OCI-LY7 (cell line): Measurements from ENCODE around the gene SNAP47. TPM values are rescaled to one million over a fixed set of nuclear protein-coding genes. Genes with fewer than 3 reads are reported as not detected.

ENCODE experiments used
- BruUV-seq: library from RNA; stranded (reverse); fragments of 400-500 nt; replicated peaks from 2 replicates; lab custom pipeline; 2021; lab: Mats Ljungman, UMichigan
- CTCF ChIA-PET: fragments of 300-600 bp; sonication (Branson Sonifier 250); formaldehyde crosslinking; loops from one replicate; lab custom pipeline; 2022; ENCODE audit warnings: antibody characterized with exemption; ENCODE audit not compliant: unreplicated experiment; lab: Charles Lee
- POLR2A ChIA-PET: fragments of 300-600 bp; sonication (Branson Sonifier 250); formaldehyde crosslinking; loops from one replicate; lab custom pipeline; 2022; ENCODE audit warnings: antibody characterized with exemption; lab: Charles Lee
- DNase-seq: peaks from one replicate; pipeline ENCODE4 v3.0.0-alpha.2; 2015; ENCODE audit warnings: low spot score
- H2AFZ ChIP-seq: fragments of 200-600 bp; sonication (generic), shearing (Covaris generic); 2 replicates; pipeline ENCODE4 v1.6.1; 2014; ENCODE audit warnings: mild to moderate bottlenecking, antibody characterized with exemption, low read length, moderate library complexity
- H3K27ac ChIP-seq: fragments of 200-600 bp; sonication (generic); 2 replicates; pipeline ENCODE4 v1.5.1; 2014; ENCODE audit warnings: mixed run types, low read depth, mild to moderate bottlenecking, moderate library complexity, low read length, inconsistent platforms; ENCODE audit not compliant: poor library complexity, severe bottlenecking
- H3K36me3 ChIP-seq: fragments of 200-600 bp; sonication (generic); 2 replicates; pipeline ENCODE4 v1.6.1; 2014; ENCODE audit warnings: mild to moderate bottlenecking, antibody characterized with exemption, low read length, moderate library complexity, mixed read lengths; ENCODE audit not compliant: insufficient read depth
- H3K4me1 ChIP-seq: fragments of 200-600 bp; sonication (generic); 2 replicates; pipeline ENCODE4 v1.5.1; 2014; ENCODE audit warnings: mild to moderate bottlenecking, low read length; ENCODE audit not compliant: insufficient read depth, poor library complexity, severe bottlenecking
- H3K4me2 ChIP-seq: fragments of 200-600 bp; sonication (generic); 2 replicates; pipeline ENCODE4 v1.6.1; 2014; ENCODE audit warnings: mild to moderate bottlenecking, low read length
- H3K4me3 ChIP-seq: fragments of 200-600 bp; sonication (generic); 2 replicates; pipeline ENCODE4 v1.5.1; 2014; ENCODE audit warnings: mild to moderate bottlenecking, low read depth, low read length; ENCODE audit not compliant: poor library complexity, severe bottlenecking
- H3K79me2 ChIP-seq: fragments of 200-600 bp; sonication (generic); 2 replicates; pipeline ENCODE4 v1.6.1; 2016; ENCODE audit warnings: low read depth, mild to moderate bottlenecking, low read length, moderate library complexity, mixed read lengths; ENCODE audit not compliant: insufficient read depth
- H3K9me2 ChIP-seq: fragments of 200-600 bp; sonication (generic); 2 replicates; pipeline ENCODE4 v1.6.1; 2016; ENCODE audit warnings: mild to moderate bottlenecking, low read length, mixed read lengths; ENCODE audit not compliant: insufficient read depth
- H3K9me3 ChIP-seq: fragments of 200-600 bp; sonication (generic); 2 replicates; pipeline ENCODE4 v1.6.1; 2014; ENCODE audit warnings: mild to moderate bottlenecking, mixed run types, low read length, mixed read lengths
- H4K20me1 ChIP-seq: fragments of 200-600 bp; sonication (generic); 2 replicates; pipeline ENCODE4 v1.6.1; 2014; ENCODE audit warnings: mild to moderate bottlenecking, antibody characterized with exemption, low read length, moderate library complexity, mixed read lengths; ENCODE audit not compliant: insufficient read depth
- EZH2phosphoT487 ChIP-seq: fragments of 200-600 bp; sonication (generic); IDR thresholded peaks from 2 replicates; pipeline ENCODE4 v1.6.1; 2018; ENCODE audit warnings: low read depth, borderline replicate concordance, mild to moderate bottlenecking, mixed run types, antibody characterized with exemption, low read length, moderate library complexity, mixed read lengths
- intact Hi-C: fragments of 100-400 bp; cut with micrococcal nuclease; formaldehyde crosslinking; loops from one replicate; pipeline ENCODE4 v1.10.0; 2022; ENCODE audit not compliant: unreplicated experiment
- total RNA-seq, 2 experiments: library from RNA; depleted of rRNA in 1 of 2; stranded (reverse); fragments of >200 nt in 1 of 2; shearing (Covaris generic) in 1 of 2; gene quantifications; 2 replicates each; pipeline ENCODE4 v1.2.3, GENCODE V29; 2014 to 2022
- TF ChIP-seq, protein P1 (sequence below): fragments of 200-600 bp; sonication (generic); conservative IDR thresholded peaks from 2 replicates; pipeline ENCODE4 v1.5.1; 2014; ENCODE audit warnings: mild to moderate bottlenecking, antibody characterized with exemption, low read length, moderate library complexity, mixed read lengths

SNAP47 gene
- total RNA-seq, 2 experiments from 2014 or later = 29.8 to 44.2 TPM

DNA sequence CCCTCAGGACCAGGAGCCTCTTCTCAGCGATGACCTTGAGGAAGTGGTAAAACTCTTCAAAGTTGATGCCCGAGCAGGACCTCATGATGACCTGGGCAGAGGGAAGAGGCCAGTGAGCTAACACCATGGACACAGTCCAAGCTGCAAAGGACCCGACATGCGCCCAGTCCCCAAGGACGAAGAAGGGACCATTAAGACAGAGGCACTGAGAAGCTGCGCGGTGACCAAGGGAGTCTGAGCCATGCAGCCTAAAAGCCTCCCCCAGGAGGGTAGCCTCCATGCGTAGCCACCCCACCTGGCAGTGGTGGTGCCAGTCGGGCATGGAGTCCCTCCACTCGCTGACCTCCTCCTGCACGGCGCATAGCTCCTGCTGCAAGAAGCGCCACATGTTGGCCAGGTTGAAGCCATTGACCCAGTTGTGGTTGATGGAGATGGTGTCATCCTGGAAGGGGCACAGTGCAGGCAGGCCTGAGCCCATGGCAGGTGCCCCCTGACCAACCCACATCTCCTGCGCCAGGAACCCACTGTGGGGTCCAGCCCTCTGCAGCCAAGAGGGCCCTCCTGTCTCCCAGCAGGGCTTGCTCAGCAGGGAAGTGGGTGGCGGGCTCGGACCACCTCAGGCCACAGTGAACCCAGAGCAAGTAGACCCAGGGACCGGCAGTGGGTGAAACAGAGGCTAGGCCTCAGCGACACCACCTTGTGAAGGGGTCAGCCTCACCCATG, 2.5 kb upstream of the SNAP47 start:
- Histone ChIP-seq H3K27ac (no peak overlapping the region), H3K79me2 (peaks cover 32% of the 10 kb centered on the region), H3K4me3 (no peak overlapping the region), H2AFZ (no peak overlapping the region), H3K9me2 (no peaks in the 10 kb centered on the region), H3K36me3 (peaks cover 24% of the 10 kb centered on the region), H3K4me2 (no peak overlapping the region), H3K4me1 (peaks cover 35% of the 10 kb centered on the region), H3K9me3 (no peaks in the 10 kb centered on the region), H4K20me1 (peaks cover 5% of the 10 kb centered on the region; the same call in 1 of the 2 replicates)
- POLR2A ChIA-PET = interaction anchor here (0.6 to 1.0 kb wide), 2 partner anchors 211 to 434 kb away, joined by 3 read pairs; no protein-coding TSS in a partner anchor
- intact Hi-C loops = no loop called here
- no peak for DNase-seq
- CTCF ChIA-PET = no interaction called here
- TF ChIP-seq, protein P1, sequence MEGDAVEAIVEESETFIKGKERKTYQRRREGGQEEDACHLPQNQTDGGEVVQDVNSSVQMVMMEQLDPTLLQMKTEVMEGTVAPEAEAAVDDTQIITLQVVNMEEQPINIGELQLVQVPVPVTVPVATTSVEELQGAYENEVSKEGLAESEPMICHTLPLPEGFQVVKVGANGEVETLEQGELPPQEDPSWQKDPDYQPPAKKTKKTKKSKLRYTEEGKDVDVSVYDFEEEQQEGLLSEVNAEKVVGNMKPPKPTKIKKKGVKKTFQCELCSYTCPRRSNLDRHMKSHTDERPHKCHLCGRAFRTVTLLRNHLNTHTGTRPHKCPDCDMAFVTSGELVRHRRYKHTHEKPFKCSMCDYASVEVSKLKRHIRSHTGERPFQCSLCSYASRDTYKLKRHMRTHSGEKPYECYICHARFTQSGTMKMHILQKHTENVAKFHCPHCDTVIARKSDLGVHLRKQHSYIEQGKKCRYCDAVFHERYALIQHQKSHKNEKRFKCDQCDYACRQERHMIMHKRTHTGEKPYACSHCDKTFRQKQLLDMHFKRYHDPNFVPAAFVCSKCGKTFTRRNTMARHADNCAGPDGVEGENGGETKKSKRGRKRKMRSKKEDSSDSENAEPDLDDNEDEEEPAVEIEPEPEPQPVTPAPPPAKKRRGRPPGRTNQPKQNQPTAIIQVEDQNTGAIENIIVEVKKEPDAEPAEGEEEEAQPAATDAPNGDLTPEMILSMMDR = no peak
- no peak for TF ChIP-seq EZH2phosphoT487
- BruUV-seq = no TSS peak

DNA sequence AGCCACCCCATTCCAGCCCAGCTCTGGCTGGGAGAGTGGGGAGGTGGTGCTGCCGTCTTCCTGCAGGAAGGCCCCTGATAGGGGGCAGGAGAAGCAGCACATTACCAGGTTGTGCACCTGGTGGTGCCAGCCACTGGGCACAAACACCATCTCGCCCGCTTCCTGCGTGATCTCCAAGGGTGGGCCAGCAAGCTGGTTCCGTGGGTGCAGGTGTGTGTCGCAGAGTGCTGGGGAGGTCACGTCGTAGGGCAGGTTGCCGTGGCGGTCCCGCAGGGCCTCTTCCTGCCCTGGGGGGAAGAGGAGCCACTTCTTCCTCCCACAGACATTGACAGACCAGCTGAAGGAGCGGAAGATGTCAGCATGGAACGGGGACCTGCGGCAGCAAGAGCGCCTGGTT, 1.9 kb upstream of the SNAP47 start:
- Histone ChIP-seq H3K27ac (no peak overlapping the region), H4K20me1 (peaks cover 5% of the 10 kb centered on the region; the same call in 1 of the 2 replicates), H3K4me1 (peaks cover 31% of the 10 kb centered on the region), H3K9me3 (no peaks in the 10 kb centered on the region), H3K4me3 (no peak overlapping the region), H3K4me2 (peak overlapping the region; percentile 72; the same call in 1 of the 2 replicates), H2AFZ (no peak overlapping the region), H3K79me2 (peaks cover 32% of the 10 kb centered on the region), H3K9me2 (no peaks in the 10 kb centered on the region), H3K36me3 (peaks cover 24% of the 10 kb centered on the region)
- intact Hi-C loops = no loop called here
- no TSS peak for BruUV-seq
- ChIA-PET CTCF (no interaction called here), POLR2A (interaction anchor here (0.6 to 1.2 kb wide), 3 partner anchors 24 to 433 kb away, joined by 3 read pairs; no protein-coding TSS in a partner anchor)
- TF ChIP-seq EZH2phosphoT487 = no peak
- TF ChIP-seq, protein P1 = no peak
- no peak for DNase-seq
